Left ventricle myocardium inferior (tissue), 1 donor: ENCODE results near the gene FAM89B. TPM values are rescaled to one million over a fixed set of nuclear protein-coding genes. Genes with fewer than 3 reads are reported as not detected.

Experiments used
- DNase-seq: peaks from one replicate; pipeline ENCODE4 v3.0.0-alpha.2; 2020
- H3K27ac ChIP-seq: fragments of 200-600 bp; replicated peaks from 2 replicates; pipeline ENCODE4 v1.8.0; 2021
- H3K27me3 ChIP-seq: fragments of 200-600 bp; 2 replicates; pipeline ENCODE4 v1.8.0; 2021; ENCODE audit warnings: low read depth
- H3K36me3 ChIP-seq: fragments of 200-600 bp; 2 replicates; pipeline ENCODE4 v1.8.0; 2021
- H3K4me1 ChIP-seq: fragments of 200-600 bp; 2 replicates; pipeline ENCODE4 v1.8.0; 2021
- H3K4me3 ChIP-seq: fragments of 200-600 bp; 2 replicates; pipeline ENCODE4 v1.8.0; 2021; ENCODE audit warnings: mild to moderate bottlenecking, moderate library complexity
- H3K9me3 ChIP-seq: fragments of 200-600 bp; replicated peaks from 2 replicates; pipeline ENCODE4 v1.8.0; 2021
- CTCF ChIP-seq: fragments of 200-600 bp; IDR thresholded peaks from 2 replicates; pipeline ENCODE4 v1.8.0; 2021; ENCODE audit warnings: antibody characterized with exemption, mild to moderate bottlenecking, borderline replicate concordance
- intact Hi-C: fragments of 100-400 bp; cut with micrococcal nuclease; formaldehyde crosslinking; loops from one replicate; pipeline ENCODE4 v1.11.0; 2022
- total RNA-seq: library from RNA; stranded (reverse); fragmentation: NEBNext Ultra II Directional; extraction: Animal tissue kit (Norgen Biotek cat#: 25700); gene quantifications from one replicate; pipeline ENCODE4 v1.2.1, GENCODE V29; 2021
- donor health status: DM: no; HTN: yes; CAD: no; lungs with severe emphysema.

FAM89B gene
- total RNA-seq, 1 donor from 2014 or later: 40.9 TPM

GRCh38 chr11:65532388-65533064, 39.8 kb upstream of the FAM89B start:
- H3K27me3 ChIP-seq: no peaks in the 10 kb centered on the region
- intact Hi-C loops: loop anchor here (10.0 kb wide), 1 partner anchor 62 kb away; the partner anchor contains the start of gene KCNK7
- H3K4me1 ChIP-seq: no peaks in the 10 kb centered on the region
- no peak for DNase-seq
- H3K27ac ChIP-seq: no peak overlapping the region
- no peak overlapping the region for H3K4me3 ChIP-seq
- H3K36me3 ChIP-seq: peaks cover 84% of the 10 kb centered on the region
- H3K9me3 ChIP-seq: no peaks in the 10 kb centered on the region
- TF ChIP-seq CTCF: no peak

DNA sequence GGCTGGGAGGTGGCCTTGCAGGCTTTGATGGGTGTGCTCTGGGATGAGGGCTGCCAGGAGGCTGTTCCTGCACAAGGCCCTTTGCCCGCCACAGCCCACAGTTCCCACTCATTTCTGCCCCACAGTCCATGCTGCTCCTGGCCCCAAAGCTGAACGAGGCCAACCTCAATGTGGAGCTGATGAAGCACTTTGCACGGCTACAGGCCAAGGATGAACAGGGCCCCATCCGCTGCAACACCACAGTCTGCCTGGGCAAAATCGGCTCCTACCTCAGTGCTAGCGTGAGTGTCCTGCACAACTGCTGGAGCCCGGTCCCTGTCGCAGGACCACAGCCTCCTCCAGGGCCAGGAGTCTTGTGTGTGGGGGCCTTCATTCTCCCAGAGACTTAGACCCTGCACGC, 37.2 kb upstream of the FAM89B start:
- H3K27ac ChIP-seq: no peak overlapping the region
- H3K27me3 ChIP-seq: no peaks in the 10 kb centered on the region
- H3K4me3 ChIP-seq: no peak overlapping the region
- intact Hi-C loops: loop anchor here (10.0 kb wide), 1 partner anchor 60 kb away; the partner anchor contains the start of gene KCNK7
- no peak for TF ChIP-seq CTCF
- H3K9me3 ChIP-seq: no peaks in the 10 kb centered on the region
- DNase-seq: no peak
- H3K4me1 ChIP-seq: peaks cover 9% of the 10 kb centered on the region
- H3K36me3 ChIP-seq: peaks cover 78% of the 10 kb centered on the region

DNA sequence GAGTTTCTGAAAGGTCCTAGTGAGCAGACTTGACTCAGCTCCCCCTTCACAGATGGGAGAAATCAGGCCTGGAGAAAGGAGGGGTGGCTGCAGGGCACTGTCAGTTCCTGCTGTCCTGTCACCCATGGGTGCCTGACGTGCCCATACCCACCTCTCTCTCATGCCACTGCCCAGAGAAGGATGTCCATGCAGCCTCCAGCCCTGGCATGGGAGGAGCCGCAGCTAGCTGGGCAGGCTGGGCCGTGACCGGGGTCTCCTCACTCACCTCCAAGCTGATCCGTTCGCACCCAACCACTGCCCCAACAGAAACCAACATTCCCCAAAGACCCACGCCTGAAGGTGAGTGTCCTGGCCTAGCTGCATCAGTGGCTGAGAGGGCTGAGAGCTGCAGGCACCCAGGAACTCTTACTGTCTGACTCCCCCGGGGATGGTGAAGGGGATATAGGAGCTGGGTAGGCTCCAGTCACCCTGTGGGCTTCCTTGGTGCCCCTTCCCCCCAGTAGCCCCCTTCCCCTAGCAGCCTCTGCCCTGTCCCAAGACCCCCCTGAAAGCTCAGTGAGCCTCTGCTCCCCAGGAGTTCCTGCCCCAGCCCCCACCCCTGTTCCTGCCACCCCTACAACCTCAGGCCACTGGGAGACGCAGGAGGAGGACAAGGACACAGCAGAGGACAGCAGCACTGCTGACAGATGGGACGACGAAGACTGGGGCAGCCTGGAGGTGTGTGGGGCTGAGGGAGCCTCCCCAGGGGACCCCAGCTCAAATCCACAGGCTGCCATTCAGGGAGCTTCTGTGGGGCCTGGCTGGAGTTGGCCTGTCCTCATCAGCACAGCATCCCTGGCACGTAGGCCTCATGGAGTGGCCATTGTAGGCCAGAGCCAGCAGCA, 35.7 kb upstream of the FAM89B start:
- TF ChIP-seq CTCF: no peak
- Histone ChIP-seq H3K27ac (no peak overlapping the region), H3K9me3 (no peaks in the 10 kb centered on the region), H3K27me3 (no peaks in the 10 kb centered on the region), H3K4me1 (peaks cover 24% of the 10 kb centered on the region), H3K36me3 (peaks cover 63% of the 10 kb centered on the region), H3K4me3 (no peak overlapping the region)
- no peak for DNase-seq
- intact Hi-C loops: loop anchor here (10.0 kb wide), 1 partner anchor 58 kb away; the partner anchor contains the start of gene KCNK7

DNA sequence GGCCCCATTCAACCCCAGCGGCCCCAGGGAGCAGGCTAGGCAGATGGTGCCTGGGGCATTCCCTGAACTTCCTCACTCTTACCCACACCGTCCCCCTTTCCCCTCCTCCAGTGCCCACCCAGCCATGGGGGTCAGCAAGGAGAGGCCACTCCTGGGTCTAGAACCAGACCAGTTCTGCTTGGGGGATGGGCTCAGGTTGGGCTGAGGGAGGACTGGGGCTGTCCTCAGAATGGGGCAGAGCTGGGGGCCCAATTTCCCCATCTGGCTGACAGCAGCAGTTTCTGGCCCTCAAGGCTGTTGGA, 35.1 kb upstream of the FAM89B start:
- no peak for TF ChIP-seq CTCF
- Histone ChIP-seq H3K27me3 (no peaks in the 10 kb centered on the region), H3K27ac (no peak overlapping the region), H3K4me1 (peaks cover 29% of the 10 kb centered on the region), H3K4me3 (no peak overlapping the region), H3K9me3 (no peaks in the 10 kb centered on the region), H3K36me3 (peaks cover 57% of the 10 kb centered on the region)
- intact Hi-C loops: loop anchor here (10.0 kb wide), 1 partner anchor 58 kb away; the partner anchor contains the start of gene KCNK7
- DNase-seq: no peak

DNA sequence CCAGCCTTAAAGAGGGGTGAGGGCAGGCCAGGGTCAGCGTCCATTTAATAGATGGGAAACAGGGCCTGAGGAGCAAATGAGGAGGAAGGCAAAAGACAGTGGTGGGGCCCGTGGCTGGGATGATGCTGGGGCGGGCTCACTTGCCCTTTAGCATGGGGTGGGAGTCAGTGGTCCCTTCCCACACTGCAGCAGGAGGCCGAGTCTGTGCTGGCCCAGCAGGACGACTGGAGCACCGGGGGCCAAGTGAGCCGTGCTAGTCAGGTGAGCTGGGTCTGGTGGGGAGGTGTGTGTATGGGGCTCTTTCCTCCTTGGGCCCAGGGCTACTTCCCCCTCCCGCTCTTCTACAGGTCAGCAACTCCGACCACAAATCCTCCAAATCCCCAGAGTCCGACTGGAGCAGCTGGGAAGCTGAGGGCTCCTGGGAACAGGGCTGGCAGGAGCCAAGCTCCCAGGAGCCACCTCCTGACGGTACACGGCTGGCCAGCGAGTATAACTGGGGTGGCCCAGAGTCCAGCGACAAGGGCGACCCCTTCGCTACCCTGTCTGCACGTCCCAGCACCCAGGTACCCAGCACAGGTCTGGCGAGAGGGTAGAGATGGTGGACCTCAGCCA, 34.6 kb upstream of the FAM89B start:
- DNase-seq: no peak
- no peaks in the 10 kb centered on the region for H3K27me3 ChIP-seq
- H3K27ac ChIP-seq: no peak overlapping the region
- TF ChIP-seq CTCF: no peak
- H3K9me3 ChIP-seq: no peaks in the 10 kb centered on the region
- no peak overlapping the region for H3K4me3 ChIP-seq
- H3K4me1 ChIP-seq: peaks cover 29% of the 10 kb centered on the region
- peaks cover 52% of the 10 kb centered on the region for H3K36me3 ChIP-seq
- intact Hi-C loops: loop anchor here (10.0 kb wide), 1 partner anchor 57 kb away; the partner anchor contains the start of gene KCNK7
